Measurements from ENCODE around the gene DISC1. TPM values are rescaled to one million over a fixed set of nuclear protein-coding genes. Genes with fewer than 3 reads are reported as not detected.

Gene DISC1
- total RNA-seq, 2 experiments from 2014 or later, result 4.4 to 14.4 TPM

DNA sequence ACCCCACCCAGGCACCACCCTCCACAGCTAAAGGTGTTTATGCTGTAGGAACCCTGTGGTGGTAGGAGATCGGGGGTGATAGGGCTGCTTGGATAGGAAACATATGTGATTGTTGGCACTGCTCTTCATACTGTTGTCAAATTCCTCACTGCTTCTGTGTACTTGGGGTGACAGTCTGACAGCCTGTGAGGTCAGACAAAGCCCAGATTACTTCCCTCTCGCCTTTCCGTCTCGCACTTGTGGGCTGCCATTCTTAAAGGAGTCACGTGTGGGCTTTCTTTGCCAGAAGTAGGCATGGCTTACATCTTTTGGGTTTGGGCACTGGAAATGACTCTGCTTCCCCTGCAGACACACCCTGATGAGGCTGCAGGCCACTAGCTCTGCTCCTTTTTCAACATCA lies 363.8 kb downstream of the DISC1 start:
- no peak for DNase-seq

DNA sequence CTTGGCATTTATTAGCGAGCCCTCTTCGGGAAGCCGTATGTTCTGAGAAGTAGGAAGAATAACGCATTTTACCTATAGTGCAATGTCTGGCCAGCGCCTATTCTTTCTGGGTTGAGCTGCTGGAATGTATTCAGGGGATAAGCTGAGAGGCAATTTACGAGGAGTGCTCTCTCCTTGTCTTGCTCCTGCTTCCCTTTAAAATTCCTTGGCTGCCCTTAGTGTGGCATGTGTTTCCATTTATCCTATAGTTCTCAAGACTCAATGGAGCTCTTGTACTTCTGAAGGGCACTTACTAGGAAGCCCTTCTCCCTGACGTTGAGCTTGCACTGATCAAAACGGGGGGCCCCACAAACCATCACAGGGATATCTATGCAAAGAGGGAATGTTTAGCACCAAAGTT lies 364.6 kb downstream of the DISC1 start:
- CTCF ChIA-PET, result no interaction called here
- H3K27ac Mint-ChIP-seq, result no peak overlapping the region
- DNase-seq, result no peak
- no peaks in the 10 kb centered on the region for H3K27me3 Mint-ChIP-seq
- no peaks in the 10 kb centered on the region for H3K36me3 Mint-ChIP-seq
- no peaks in the 10 kb centered on the region for H3K9me3 Mint-ChIP-seq (ENCODE audit: low read depth)
- H3K4me3 Mint-ChIP-seq, result no peak overlapping the region
- ATAC-seq, result no peak
- H3K4me1 Mint-ChIP-seq, result no peaks in the 10 kb centered on the region

More for the DNA sequence above, 363.8 kb downstream of the DISC1 start:
- no peaks in the 10 kb centered on the region for H3K27me3 Mint-ChIP-seq
- CTCF ChIA-PET, result no interaction called here
- H3K36me3 Mint-ChIP-seq, result no peaks in the 10 kb centered on the region
- peaks cover 5% of the 10 kb centered on the region for H3K4me1 Mint-ChIP-seq
- no peak overlapping the region for H3K4me3 Mint-ChIP-seq
- no peaks in the 10 kb centered on the region for H3K9me3 Mint-ChIP-seq (ENCODE audit: low read depth)
- ATAC-seq, result no peak
- no peak overlapping the region for H3K27ac Mint-ChIP-seq

DNA sequence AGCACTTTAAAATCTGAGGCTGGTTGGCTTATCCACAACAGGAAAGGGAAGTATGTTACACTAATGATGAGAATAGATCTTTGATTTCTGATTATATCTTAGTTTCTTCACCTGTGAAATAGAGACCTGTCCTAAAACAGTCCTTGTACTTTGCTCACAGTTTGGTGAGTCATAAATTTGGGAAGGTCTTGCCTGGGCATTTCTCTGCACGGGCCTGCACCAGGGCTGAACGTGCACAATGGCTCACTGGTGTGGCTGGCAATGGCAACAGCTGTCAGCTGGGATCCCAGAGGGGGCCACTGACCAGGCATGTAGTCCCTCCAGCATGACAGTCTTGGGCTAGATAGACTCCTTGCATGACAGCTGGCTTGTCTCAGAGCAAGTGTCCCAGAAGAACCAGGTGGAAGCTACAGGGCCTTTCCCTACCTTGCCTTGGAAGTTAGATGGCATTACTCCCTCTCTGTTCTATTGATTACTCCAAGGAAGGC lies 367.4 kb downstream of the DISC1 start:
- DNase-seq (no peak), ATAC-seq (no peak)
- H3K27ac Mint-ChIP-seq, result no peak overlapping the region
- no peaks in the 10 kb centered on the region for H3K27me3 Mint-ChIP-seq
- no peaks in the 10 kb centered on the region for H3K36me3 Mint-ChIP-seq
- H3K4me3 Mint-ChIP-seq, result no peak overlapping the region
- H3K9me3 Mint-ChIP-seq (ENCODE audit: low read depth), result no peaks in the 10 kb centered on the region
- CTCF ChIA-PET, result no interaction called here
- no peaks in the 10 kb centered on the region for H3K4me1 Mint-ChIP-seq

DNA sequence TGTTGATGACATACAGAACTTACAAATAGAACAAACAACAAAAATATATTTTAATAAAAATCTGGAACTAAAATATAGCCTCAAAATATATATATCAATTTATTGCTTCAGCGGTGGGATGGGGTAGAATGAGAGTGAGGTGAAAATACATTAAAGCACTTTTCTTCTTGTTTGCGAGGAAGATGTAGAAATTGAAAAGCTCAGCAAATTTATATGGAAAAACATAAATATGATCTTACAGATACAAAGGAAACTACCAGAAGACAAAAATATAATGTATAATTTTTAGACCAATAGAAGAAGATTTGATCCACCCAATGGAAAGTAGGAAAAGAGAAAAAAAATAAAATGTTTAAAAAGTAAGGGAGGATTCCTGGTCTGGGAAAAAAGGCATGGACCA lies 372.2 kb downstream of the DISC1 start:
- Mint-ChIP-seq H3K9me3 (ENCODE audit: low read depth) (no peaks in the 10 kb centered on the region), H3K4me3 (no peak overlapping the region), H3K27ac (no peak overlapping the region), H3K27me3 (no peaks in the 10 kb centered on the region), H3K4me1 (no peaks in the 10 kb centered on the region), H3K36me3 (no peaks in the 10 kb centered on the region)
- DNase-seq, result no peak
- ATAC-seq, result no peak
- CTCF ChIA-PET, result no interaction called here

DNA sequence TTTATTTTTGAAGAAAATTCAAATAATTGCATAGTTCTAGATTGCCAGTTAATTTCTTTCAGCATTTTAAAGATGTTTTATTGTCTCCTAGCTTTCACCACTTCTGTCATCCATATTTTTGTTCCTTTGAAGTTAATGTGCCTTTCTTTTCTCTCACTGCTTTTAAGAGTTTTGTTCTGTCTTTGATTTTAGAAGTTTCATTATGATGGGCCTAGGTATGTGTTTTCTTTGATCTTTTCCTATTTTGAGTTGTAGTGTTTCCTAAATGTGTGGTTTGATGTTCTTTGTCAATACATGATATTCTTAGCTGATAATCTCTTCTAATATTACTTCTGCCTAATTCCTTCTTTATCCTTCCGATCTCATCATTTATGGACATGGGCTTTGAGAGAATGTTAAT lies 378.7 kb downstream of the DISC1 start:
- no peak overlapping the region for H3K4me3 Mint-ChIP-seq

DNA sequence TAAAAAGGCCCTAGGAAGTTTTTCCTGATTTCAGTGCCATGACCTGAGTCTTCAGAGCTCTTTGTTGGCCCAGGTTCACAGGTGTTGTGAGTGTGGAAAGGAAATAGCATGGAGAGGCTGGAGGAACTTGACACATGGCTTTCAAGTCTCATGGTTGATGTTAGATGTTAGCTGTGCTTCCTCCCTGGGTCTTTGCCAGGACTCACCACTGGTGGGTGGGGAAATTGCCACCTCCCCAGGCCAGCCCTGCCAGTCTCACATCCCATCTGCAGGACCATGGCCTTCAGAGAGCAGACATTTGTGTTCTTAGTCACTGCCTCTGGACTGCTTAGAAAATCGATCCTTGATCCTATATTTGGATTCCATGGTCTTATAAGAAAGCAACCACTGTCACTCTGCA lies 383.2 kb downstream of the DISC1 start:
- CTCF ChIA-PET, result no interaction called here
- Mint-ChIP-seq H3K4me3 (no peak overlapping the region), H3K27ac (no peak overlapping the region), H3K27me3 (no peaks in the 10 kb centered on the region), H3K9me3 (ENCODE audit: low read depth) (peaks cover 5% of the 10 kb centered on the region), H3K4me1 (no peaks in the 10 kb centered on the region), H3K36me3 (peaks cover 2% of the 10 kb centered on the region)
- ATAC-seq, result no peak
- DNase-seq, result no peak

More for the DNA sequence above, 378.7 kb downstream of the DISC1 start:
- CTCF ChIA-PET, result no interaction called here
- H3K27ac Mint-ChIP-seq, result no peak overlapping the region
- no peaks in the 10 kb centered on the region for H3K4me1 Mint-ChIP-seq
- no peaks in the 10 kb centered on the region for H3K36me3 Mint-ChIP-seq
- ATAC-seq (no peak), DNase-seq (no peak)
- peaks cover 5% of the 10 kb centered on the region for H3K9me3 Mint-ChIP-seq (ENCODE audit: low read depth)
- H3K27me3 Mint-ChIP-seq, result no peaks in the 10 kb centered on the region

DNA sequence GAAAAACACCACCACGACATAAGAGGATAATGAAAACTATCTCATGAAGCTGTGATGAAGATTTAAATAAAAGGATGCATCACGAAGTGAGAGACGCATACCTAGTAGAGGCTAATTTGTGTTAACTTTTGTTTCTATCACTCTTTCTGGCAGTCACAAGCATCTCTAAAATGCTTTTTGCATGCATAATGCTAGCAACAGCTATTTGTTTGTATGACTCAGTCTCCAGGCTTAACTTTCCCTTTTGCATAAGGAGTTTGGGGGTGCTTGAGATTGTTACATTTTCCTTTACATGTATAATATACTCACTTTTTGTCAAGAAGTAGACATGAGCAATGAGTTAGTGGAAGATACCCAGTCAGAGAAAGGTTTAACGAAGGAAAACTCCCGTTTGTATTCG lies 385.4 kb downstream of the DISC1 start:
- Mint-ChIP-seq H3K27me3 (no peaks in the 10 kb centered on the region), H3K4me1 (no peaks in the 10 kb centered on the region), H3K36me3 (peaks cover 2% of the 10 kb centered on the region), H3K27ac (no peak overlapping the region), H3K4me3 (no peak overlapping the region), H3K9me3 (ENCODE audit: low read depth) (no peaks in the 10 kb centered on the region)
- DNase-seq (no peak), ATAC-seq (no peak)
- CTCF ChIA-PET, result no interaction called here

DNA sequence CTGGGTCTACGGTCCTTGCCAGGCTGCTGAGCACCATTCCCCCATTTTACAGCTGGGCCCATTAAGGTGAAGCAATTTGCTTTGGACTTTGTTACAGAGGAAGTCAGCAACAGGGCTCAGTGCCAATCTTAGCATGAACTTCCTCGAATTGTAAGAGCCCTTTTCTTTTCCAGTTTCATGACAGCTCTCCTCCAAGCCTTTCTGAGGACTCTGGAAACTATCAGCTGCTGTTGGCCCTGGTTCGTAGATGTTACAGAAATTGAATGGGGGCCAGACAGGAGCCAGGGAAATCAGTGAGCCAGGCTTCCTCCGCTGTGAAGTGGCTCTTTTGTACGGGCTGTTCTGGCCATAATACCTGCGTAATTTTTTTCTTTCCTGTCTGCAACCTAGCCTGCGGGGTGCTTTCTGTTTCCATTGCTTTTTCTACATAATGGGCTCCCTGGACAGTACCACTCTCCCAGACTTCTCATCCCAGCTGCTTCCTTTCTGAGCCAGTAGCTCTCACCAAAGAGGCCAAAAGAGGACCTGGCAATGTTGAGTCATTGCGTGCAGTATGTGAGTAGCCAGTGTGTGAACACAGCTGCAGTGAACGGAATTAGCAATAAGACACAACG lies 386.3 kb downstream of the DISC1 start:
- DNase-seq, result no peak
- H3K27ac Mint-ChIP-seq, result no peak overlapping the region
- H3K4me3 Mint-ChIP-seq, result no peak overlapping the region
- CTCF ChIA-PET, result no interaction called here
- peaks cover 2% of the 10 kb centered on the region for H3K36me3 Mint-ChIP-seq
- no peaks in the 10 kb centered on the region for H3K9me3 Mint-ChIP-seq (ENCODE audit: low read depth)
- no peaks in the 10 kb centered on the region for H3K27me3 Mint-ChIP-seq
- no peaks in the 10 kb centered on the region for H3K4me1 Mint-ChIP-seq
- ATAC-seq, result no peak

DNA sequence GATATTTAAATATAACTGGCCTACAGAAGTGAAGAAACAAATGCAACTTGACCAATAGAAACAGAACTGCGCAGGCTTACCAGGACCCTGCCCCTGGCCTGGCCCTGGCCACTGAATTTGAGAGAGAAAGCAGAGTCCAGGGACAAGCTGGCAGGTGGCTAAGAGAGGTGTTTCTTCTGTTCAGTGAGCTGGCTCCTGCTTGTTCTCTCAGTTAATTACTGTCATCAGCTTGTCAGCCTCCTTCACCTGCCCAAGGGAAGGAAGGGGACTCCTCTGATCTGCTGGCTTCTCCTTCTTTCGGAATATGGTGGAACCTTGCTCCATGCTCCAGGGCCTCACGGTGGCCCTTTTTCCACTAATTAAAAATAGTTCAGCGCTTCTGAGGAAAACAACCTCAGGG lies 388.4 kb downstream of the DISC1 start:
- Mint-ChIP-seq H3K27me3 (no peaks in the 10 kb centered on the region), H3K9me3 (ENCODE audit: low read depth) (no peaks in the 10 kb centered on the region), H3K4me1 (no peaks in the 10 kb centered on the region), H3K4me3 (no peak overlapping the region), H3K27ac (no peak overlapping the region), H3K36me3 (peaks cover 2% of the 10 kb centered on the region)
- ATAC-seq, result no peak
- DNase-seq, result no peak
- CTCF ChIA-PET, result no interaction called here

DNA sequence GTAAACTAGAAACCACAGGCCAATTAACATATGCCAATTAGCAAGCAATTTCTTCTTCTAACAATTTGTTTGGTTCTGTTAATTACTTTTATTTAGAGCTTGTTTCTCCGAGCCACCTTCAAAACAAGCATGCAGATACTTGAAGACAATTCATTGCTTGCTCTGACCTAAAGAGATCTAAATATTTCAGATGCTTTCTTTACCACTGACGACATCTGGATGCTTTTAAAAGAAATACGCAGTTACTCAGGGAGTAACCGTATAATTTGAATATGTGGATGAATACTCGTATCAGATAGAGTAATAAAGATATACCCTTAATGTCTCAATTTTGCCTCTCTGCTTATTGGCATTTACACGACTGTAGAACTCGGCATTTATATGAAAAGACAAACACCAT lies 390.0 kb downstream of the DISC1 start:
- no peak overlapping the region for H3K27ac Mint-ChIP-seq
- CTCF ChIA-PET, result no interaction called here
- H3K4me3 Mint-ChIP-seq, result no peak overlapping the region
- no peak for ATAC-seq
- H3K27me3 Mint-ChIP-seq, result no peaks in the 10 kb centered on the region
- DNase-seq, result no peak
- no peaks in the 10 kb centered on the region for H3K36me3 Mint-ChIP-seq
- H3K4me1 Mint-ChIP-seq, result no peaks in the 10 kb centered on the region
- H3K9me3 Mint-ChIP-seq (ENCODE audit: low read depth), result no peaks in the 10 kb centered on the region

DNA sequence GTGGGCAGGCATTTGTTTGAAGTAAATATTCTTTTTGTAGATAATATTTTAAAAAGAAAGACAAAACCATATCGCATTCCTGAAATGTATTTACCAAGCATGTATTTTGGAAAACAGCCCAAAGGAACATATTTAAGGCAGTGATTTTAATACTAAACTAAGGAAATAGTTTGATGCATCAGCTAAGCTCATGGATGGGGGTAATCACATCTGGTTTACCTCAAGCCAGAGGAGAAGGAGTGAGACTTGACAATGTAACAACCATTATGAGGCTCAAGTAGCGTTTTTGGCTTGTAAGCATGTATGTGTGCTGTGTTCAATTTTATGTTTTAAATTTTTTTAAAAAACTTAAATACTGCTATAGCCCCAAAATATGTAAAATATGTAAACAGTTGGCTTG lies 390.5 kb downstream of the DISC1 start:
- DNase-seq (no peak), ATAC-seq (no peak)
- H3K4me3 Mint-ChIP-seq, result no peak overlapping the region
- H3K27me3 Mint-ChIP-seq, result no peaks in the 10 kb centered on the region
- no peaks in the 10 kb centered on the region for H3K9me3 Mint-ChIP-seq (ENCODE audit: low read depth)
- CTCF ChIA-PET, result no interaction called here
- H3K27ac Mint-ChIP-seq, result no peak overlapping the region
- no peaks in the 10 kb centered on the region for H3K4me1 Mint-ChIP-seq
- H3K36me3 Mint-ChIP-seq, result no peaks in the 10 kb centered on the region

DNA sequence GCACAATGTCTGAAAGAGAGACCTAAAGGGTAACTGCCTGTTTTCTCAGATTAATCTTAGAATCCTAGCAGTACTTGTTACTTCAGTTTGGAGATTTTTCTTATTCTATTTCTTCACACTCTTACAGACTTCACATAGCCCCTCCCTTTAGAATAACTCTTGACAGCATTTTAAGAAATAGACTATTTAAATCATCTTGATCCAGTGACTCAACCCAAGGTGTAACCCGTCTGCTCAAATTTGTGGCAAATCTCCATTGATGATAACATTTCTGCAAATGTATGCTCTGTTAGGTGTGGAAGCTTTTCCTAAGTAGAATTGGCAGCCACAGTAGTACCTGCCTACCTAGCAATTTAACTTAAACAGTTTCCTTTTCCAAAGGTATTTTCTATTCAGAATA lies 391.2 kb downstream of the DISC1 start:
- CTCF ChIA-PET, result no interaction called here
- Mint-ChIP-seq H3K27me3 (no peaks in the 10 kb centered on the region), H3K4me3 (no peak overlapping the region), H3K27ac (no peak overlapping the region), H3K9me3 (ENCODE audit: low read depth) (no peaks in the 10 kb centered on the region), H3K36me3 (no peaks in the 10 kb centered on the region), H3K4me1 (no peaks in the 10 kb centered on the region)
- no peak for ATAC-seq
- DNase-seq, result no peak

DNA sequence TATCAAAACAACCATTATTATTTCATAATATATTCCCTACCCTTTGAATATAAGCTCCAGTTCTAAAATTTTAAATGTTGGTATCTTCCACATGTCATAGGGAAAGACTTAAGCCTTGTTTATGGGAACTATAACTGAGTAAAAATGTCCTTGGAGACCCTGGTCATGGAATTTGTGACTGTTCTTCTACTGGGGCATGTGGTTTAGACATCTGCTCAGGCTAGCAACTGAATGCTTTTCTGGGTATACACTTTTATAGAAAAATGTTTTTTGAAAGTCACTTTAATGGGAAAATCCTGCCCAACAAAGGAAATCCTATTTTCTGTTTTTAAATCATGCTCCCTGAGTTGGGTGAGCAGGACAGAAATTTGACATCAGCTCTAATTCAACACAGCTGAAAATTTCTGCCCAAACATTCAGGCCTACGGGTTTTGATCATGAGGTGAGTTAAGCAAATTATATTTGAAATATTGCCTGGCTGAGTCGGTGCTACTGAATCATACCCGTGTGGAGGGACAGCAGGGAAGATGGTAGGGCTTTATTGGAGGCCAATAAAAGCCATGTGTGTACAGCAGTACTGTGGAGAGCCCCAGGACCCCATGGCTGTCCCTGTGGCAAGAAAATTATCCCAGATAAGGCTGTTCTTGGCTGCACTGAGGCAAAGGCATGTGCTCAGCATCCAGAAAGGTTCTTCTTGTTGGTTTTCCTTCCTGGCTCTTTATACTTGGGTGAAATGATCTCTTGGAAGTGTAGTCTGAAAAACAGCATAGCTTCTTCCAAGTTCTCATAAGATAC lies 391.8 kb downstream of the DISC1 start:
- H3K27me3 Mint-ChIP-seq, result no peaks in the 10 kb centered on the region
- H3K4me1 Mint-ChIP-seq, result no peaks in the 10 kb centered on the region
- no peaks in the 10 kb centered on the region for H3K9me3 Mint-ChIP-seq (ENCODE audit: low read depth)
- H3K4me3 Mint-ChIP-seq, result no peak overlapping the region
- DNase-seq (no peak), ATAC-seq (no peak)
- CTCF ChIA-PET, result no interaction called here
- no peak overlapping the region for H3K27ac Mint-ChIP-seq
- no peaks in the 10 kb centered on the region for H3K36me3 Mint-ChIP-seq

DNA sequence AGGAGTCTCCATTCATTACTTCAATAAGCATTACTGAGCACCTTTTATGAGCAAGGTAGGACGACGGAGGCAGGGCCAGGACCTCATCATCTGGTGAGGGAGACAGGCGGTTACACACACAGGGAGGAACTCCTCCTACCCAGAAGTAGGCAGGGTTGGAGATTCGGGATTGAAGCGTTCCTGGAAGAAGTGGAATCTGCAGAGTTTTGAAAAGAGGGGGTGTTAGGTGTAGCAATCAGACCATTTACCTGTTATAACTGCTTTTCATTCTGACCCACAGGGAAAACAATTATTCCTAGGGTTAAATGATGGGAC lies 392.4 kb downstream of the DISC1 start:
- ATAC-seq, result no peak
- Mint-ChIP-seq H3K36me3 (no peaks in the 10 kb centered on the region), H3K9me3 (ENCODE audit: low read depth) (no peaks in the 10 kb centered on the region), H3K27me3 (no peaks in the 10 kb centered on the region), H3K27ac (no peak overlapping the region), H3K4me1 (no peaks in the 10 kb centered on the region), H3K4me3 (no peak overlapping the region)
- CTCF ChIA-PET, result no interaction called here
- DNase-seq, result no peak
